GM19468 (cell line): Measurements from ENCODE around the gene PCDHB7.
"Not testable (repeated sequence)": the region's sequence is repeated elsewhere in the genome, so short reads cannot be mapped to it uniquely, and the experiment has no call there.

Experiments used
- ATAC-seq: cut with Tn5 transposase; IDR thresholded peaks from one replicate; pipeline ENCODE4 v1.9.1; 2021; ENCODE audit warnings: mild to moderate bottlenecking, moderate library complexity, moderate number of reproducible peaks; ENCODE audit not compliant: unreplicated experiment; ENCODE audit errors: extremely low read depth

The PCDHB7 gene

GRCh38 chr5:141179371-141179770 is 6.9 kb downstream of the PCDHB7 start:
- ATAC-seq: not testable (repeated sequence)

- not testable (repeated sequence) for ATAC-seq
Observed at GRCh38 chr5:141179876-141180275, 7.4 kb downstream of the PCDHB7 start.

GRCh38 chr5:141180313-141180712 is 7.9 kb downstream of the PCDHB7 start:
- ATAC-seq: no peak

DNA sequence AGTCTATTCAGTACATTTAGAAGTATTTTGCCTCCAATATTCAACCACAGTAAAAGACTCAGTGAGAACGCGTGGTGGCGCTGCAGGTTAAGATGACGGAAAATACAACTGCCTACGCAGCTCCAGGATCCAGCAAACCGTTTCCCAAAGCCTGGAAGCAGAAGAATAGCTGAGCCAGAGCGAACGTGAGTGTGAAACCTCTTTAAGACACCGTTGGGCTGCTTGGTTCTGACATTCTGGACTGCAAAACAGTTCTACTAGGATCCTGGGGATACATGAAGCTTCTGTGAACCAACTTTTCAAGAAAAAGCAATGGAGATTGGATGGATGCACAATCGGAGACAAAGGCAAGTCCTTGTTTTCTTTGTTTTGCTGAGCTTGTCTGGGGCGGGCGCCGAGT is 9.8 kb downstream of the PCDHB7 start, which contains the start of gene PCDHB16:
PCDHB16 (plus strand) TSS at position 140 of the 400 bp plus-strand sequence; CDS start at position 313, 173 bp downstream.
- ATAC-seq: no peak

GRCh38 chr5:141184117-141184855 is 11.8 kb downstream of the PCDHB7 start:
- not testable (repeated sequence) for ATAC-seq

DNA sequence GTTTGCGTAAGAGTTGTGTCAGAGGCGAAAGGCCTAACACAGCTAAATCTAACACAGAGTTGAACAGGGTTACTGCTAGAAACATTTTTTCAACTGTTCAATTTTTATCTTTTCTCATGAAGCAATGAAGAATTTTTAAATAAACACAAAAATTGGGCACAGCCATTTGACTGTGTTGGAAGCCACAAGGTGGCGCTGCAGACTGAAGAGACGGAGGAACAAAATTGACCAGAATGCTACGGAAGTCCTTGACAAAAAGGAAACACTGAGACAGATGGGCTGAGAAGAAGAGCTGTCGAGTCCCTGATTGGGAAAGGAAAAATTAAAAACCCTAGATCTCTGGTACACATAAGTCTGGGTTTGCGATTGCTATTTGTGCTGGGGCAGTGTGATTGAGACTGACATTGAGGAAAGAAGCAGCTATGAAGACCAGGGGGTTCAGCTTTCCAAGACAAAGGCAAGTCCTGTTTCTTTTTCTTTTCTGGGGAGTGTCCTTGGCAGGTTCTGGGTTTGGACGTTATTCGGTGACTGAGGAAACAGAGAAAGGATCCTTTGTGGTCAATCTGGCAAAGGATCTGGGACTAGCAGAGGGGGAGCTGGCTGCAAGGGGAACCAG is 14.6 kb downstream of the PCDHB7 start, which contains the start of gene PCDHB9:
PCDHB9 (plus strand) TSS at position 265 of the 616 bp plus-strand sequence; CDS start at position 423, 158 bp downstream.
- ATAC-seq: no peak

DNA sequence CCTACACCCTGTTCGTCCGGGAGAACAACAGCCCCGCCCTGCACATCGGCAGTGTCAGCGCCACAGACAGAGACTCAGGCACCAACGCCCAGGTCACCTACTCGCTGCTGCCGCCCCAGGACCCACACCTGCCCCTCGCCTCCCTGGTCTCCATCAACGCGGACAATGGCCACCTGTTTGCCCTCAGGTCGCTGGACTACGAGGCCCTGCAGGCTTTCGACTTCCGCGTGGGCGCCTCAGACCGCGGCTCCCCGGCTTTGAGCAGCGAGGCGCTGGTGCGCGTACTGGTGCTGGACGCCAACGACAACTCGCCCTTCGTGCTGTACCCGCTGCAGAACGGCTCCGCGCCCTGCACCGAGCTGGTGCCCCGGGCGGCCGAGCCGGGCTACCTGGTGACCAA is 16.2 kb downstream of the PCDHB7 start:
- ATAC-seq: not testable (repeated sequence)

- not testable (repeated sequence) for ATAC-seq
Observed at GRCh38 chr5:141189131-141189530, 16.7 kb downstream of the PCDHB7 start.

DNA sequence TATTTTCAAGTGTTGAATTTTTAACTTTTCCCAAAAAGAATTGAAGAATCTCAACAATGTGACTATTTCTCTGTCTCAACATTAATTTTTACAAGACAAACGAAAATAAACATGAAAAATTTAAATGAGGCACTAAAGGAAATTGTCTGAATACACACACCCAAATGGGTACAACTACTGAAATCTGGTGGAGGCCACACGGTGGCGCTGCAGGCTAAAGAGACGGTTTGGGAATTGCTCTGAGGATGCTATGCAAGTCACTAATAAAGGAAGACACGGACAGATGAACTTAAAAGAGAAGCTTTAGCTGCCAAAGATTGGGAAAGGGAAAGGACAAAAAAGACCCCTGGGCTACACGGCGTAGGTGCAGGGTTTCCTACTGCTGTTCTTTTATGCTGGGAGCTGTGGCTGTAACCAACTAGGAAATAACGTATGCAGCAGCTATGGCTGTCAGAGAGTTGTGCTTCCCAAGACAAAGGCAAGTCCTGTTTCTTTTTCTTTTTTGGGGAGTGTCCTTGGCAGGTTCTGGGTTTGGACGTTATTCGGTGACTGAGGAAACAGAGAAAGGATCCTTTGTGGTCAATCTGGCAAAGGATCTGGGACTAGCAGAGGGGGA is 19.8 kb downstream of the PCDHB7 start, which contains the start of gene PCDHB10:
PCDHB10 (plus strand) TSS at position 244 of the 616 bp plus-strand sequence; CDS start at position 444, 200 bp downstream.
- no peak for ATAC-seq

- ATAC-seq: not testable (repeated sequence)
Observed at GRCh38 chr5:141194332-141194731, 21.9 kb downstream of the PCDHB7 start.

DNA sequence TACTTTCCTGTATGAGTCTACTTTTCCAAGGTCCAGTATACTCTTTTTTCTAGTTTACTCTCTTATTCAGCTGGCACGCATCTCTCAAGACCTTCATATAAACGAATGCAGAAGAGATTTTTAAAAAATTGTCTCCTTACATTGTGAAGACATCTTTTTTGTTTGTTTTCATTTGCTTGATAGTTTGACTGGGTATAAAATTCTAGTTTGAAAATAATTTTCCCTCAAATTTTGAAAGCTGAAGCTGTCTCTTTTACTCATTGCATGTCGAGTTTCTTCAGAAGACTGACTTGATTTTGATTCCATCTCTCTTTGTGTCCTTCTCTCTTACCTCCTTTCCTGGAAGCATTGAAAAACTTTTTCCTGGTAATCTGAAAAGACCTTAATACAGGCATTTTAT is 23.9 kb downstream of the PCDHB7 start:
- ATAC-seq: no peak

DNA sequence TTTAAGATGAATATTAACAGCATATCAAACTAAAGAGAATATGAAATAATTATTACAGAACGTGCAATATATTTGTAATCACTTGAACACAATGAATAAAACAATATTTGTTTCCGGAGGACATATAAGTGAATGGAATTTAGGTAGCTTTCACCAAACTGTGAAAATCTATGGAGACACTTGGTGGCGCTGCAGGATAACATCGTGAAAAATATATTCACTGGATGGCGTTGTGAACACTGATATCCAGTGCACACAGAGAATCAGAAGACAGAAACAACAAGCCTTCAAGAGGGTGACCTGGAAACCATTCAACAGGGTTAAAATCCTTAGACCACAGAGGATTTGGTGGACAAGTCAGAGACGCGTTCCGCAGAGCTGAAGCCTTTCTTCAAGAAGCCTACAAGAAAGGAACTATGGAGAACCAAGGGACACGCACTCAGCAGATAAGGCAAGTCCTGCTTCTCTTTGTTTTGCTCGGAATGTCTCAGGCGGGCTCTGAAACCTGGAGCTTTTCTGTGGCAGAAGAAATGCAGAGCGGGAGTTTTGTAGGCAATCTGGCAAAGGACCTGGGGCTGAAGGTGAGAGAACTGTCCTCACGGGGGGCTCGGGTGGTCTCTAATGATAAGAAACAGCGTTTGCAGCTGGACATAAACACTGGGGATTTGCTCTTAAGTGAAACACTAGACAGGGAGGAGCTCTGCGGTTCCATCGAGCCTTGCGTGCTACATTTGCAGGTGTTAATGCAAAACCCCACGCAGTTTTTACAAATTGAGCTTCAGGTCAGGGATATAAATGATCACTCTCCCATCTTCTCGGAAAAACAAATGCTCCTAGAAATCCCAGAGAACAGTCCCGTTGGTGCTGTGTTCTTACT is 27.2 kb downstream of the PCDHB7 start, which contains the start of gene PCDHB11:
PCDHB11 (plus strand) TSS at position 269 of the 877 bp plus-strand sequence; CDS start at position 417, 148 bp downstream.
- no peak for ATAC-seq

- ATAC-seq: not testable (repeated sequence)
Observed at GRCh38 chr5:141201126-141201525, 28.7 kb downstream of the PCDHB7 start.

DNA sequence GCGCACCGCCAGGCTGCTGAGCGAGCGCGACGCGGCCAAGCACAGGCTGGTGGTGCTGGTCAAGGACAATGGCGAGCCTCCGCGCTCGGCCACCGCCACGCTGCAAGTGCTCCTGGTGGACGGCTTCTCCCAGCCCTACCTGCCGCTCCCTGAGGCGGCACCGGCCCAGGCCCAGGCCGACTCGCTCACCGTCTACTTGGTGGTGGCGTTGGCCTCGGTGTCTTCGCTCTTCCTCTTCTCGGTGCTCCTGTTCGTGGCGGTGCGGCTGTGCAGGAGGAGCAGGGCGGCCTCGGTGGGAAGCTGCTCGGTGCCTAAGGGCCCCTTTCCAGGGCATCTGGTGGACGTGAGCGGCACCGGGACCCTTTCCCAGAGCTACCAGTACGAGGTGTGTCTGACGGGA is 29.2 kb downstream of the PCDHB7 start:
- not testable (repeated sequence) for ATAC-seq

- ATAC-seq: no peak
Observed at GRCh38 chr5:141208478-141208877, 36.0 kb downstream of the PCDHB7 start, which contains the start of gene PCDHB12. Gene PCDHB12, plus strand, starts transcription at chr5:141208719. Its CDS starts 189 bp downstream, at chr5:141208908.

DNA sequence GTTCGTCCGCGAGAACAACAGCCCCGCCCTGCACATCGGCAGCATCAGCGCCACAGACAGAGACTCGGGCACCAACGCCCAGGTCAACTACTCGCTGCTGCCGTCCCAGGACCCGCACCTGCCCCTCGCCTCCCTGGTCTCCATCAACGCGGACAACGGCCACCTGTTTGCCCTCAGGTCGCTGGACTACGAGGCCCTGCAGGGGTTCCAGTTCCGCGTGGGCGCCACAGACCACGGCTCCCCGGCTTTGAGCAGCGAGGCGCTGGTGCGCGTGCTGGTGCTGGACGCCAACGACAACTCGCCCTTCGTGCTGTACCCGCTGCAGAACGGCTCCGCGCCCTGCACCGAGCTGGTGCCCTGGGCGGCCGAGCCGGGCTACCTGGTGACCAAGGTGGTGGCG is 37.8 kb downstream of the PCDHB7 start:
- not testable (repeated sequence) for ATAC-seq

DNA sequence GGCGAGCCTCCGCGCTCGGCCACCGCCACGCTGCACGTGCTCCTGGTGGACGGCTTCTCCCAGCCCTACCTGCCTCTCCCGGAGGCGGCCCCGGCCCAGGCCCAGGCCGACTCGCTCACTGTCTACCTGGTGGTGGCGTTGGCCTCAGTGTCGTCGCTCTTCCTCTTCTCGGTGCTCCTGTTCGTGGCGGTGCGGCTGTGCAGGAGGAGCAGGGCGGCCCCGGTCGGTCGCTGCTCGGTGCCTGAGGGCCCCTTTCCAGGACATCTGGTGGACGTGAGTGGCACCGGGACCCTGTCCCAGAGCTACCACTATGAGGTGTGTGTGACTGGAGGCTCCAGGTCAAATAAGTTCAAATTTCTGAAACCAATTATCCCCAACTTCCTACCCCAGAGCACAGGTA is 38.4 kb downstream of the PCDHB7 start:
- ATAC-seq: not testable (repeated sequence)

DNA sequence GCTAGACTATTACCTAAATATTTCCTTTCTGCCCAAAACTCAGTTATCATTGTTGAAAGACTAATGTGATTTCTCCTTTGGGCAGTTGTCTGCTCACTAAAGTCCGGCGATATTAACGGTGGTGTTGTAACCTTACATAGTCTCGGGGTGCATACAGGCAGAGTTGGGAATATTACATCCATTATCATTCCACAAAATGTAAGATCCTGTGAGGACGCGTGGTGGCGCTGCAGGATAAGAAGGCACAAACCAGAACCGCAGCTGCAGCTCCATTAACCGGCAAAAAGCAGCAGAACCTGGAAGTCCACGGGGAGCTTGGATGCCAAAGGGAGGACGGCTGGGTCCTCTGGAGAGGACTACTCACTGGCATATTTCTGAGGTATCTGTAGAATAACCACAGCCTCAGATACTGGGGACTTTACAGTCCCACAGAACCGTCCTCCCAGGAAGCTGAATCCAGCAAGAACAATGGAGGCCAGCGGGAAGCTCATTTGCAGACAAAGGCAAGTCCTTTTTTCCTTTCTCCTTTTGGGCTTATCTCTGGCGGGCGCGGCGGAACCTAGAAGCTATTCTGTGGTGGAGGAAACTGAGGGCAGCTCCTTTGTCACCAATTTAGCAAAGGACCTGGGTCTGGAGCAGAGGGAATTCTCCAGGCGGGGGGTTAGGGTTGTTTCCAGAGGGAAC is 41.4 kb downstream of the PCDHB7 start, which contains the start of gene PCDHB13:
PCDHB13 (plus strand) TSS at position 264 of the 684 bp plus-strand sequence; CDS start at position 469, 205 bp downstream.
- ATAC-seq: not testable (repeated sequence)

GRCh38 chr5:141214583-141214982 is 42.1 kb downstream of the PCDHB7 start:
- not testable (repeated sequence) for ATAC-seq
